ENCODE measurements around the gene RFNG.

The RFNG gene

GRCh38 chr17:82029391-82029790, 22.2 kb downstream of the RFNG start:
- peak in 2 of 51 donors; percentile 14 to 15 for DNase-seq

DNA sequence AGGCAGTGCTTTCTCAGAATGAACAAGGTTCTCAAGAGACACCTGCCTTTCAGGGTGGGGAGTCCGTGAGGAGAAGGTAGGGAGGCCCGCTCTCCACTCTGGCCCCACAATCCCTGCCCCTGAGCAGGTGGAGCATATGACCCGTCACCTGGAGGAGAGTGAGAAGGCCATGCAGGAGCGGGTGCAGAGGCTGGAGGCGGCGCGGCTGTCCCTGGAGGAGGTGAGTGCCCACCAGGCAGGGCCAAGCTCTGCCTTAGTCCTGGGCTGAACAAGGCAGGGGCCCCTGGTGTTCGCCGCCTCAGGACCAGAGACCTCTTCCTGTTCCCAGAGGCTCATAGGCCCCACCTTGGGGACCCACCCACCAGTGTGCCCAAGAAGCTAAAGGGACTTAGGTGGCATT, 22.6 kb downstream of the RFNG start:
- DNase-seq, result no peak

GRCh38 chr17:82028246-82028645, 23.4 kb downstream of the RFNG start:
- no peak for DNase-seq

DNA sequence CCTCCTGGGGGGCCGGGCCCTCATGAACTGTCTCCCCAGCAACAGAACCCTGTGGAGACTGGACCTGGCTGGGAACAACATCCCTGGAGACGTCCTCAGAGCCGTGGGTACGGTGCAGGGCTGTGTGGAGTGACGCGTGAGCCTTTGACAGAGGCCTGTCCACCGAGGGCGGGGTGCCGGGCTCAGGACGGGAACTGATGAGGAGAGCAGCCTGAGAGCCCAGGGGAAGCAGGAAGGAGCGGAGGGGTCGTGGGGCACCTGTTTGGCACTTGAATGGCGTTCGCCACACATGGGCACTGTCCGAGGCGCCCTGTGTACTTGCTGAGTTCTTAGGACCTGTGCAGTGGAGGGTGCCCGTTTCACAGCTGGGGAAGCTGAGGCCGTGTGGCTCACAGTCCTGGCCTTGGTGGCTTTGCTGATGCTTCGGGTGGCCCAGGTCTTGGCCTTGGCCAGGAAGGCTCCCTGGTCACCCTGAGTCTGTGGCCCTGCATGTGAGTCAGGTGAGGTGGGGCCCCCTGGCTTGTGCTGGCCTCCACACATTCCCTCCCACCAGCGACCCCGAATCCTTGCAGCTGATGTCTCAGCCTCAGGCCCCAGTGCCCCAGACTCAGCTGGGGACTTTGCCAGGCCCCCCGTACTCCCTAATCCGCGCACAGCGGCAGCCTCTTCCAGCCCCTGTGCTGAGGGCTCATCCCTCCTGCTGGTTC, 26.1 kb downstream of the RFNG start:
- DNase-seq, result no peak

GRCh38 chr17:82024859-82025258, 26.8 kb downstream of the RFNG start:
- DNase-seq, result no peak

- no peak for DNase-seq
These were observed 28.0 kb downstream of the RFNG start for GRCh38 chr17:82023447-82024241.

GRCh38 chr17:82022981-82023446, 28.6 kb downstream of the RFNG start, which contains the start of gene LRRC45:
TSS of gene LRRC45 (plus strand) at chr17:82023305. CDS start at chr17:82023644, 339 bp downstream.
- peak; percentile 84 to 100 (median 99) for DNase-seq

- DNase-seq, result no peak
These were observed 29.2 kb downstream of the RFNG start, which contains the start of gene CENPX for GRCh38 chr17:82022310-82022980. TSS of gene CENPX (minus strand) at chr17:82022878. CDS start at chr17:82022861, 17 bp downstream.

DNA sequence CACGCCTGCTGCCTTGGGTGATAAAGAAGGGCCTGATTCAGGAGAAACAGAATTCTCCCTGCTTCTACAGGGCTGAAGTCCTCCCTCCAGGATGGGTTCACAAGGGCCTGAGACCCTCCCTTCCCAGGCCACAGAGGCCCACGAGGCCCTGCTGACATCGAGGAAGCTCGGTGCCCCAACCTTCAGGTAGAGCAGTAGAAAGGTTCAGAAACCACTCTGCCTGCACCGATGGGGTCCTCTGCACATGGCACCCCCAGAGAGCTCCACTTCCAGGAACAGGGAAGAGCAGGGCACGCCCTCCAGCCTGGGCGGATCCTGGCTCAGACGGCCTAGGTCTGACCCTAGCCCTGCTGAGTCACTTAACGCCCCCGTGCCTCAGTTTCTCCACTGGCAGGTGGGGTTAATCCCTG, 29.7 kb downstream of the RFNG start:
- no peak for DNase-seq

DNA sequence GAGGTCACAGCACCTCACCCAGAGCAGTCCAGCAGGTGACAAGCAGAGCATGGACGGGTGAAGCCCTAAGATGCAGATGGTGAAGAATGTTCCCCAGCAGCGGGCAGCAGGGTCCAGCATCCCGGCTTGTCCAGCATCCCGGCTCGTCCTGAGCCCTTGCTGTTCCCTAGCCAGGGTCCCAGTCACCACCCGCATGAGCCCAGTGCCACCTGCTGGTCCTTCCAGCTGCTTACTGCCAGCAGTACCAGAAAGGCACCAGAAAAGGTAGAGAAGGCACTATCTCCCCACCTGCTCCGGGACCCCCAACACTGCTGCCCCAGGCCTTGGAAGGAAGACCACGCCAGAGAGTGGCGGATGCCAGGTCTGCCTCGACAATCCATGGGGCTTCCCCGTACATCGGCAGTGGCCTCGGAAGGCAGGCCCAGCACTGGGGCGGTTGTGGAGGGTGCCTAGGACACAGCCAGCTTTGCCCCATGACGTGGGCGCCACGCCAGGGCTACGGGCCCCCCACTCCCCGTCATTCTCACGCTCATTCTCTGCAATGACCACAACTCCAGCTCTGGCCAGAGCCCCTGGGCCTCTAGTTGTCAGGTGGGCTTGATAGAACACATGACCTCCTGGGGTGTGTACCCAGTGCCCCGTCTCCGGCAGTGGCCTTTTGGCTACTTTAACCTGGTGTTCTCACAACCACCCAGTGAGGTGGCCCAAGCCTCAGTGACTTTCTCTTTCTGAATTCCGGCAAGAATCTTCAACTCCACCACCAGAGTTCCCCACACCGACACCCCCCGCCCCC, 30.3 kb downstream of the RFNG start:
- DNase-seq, result peak in 45 of 51 donors; percentile 15 to 87 (median 54)

GRCh38 chr17:82020572-82021106, 31.0 kb downstream of the RFNG start:
- peak in 1 of 51 donors; percentile 26 for DNase-seq

GRCh38 chr17:82019690-82020571, 31.7 kb downstream of the RFNG start:
- peak in 11 of 51 donors; percentile 8 to 54 (median 25) for DNase-seq

DNA sequence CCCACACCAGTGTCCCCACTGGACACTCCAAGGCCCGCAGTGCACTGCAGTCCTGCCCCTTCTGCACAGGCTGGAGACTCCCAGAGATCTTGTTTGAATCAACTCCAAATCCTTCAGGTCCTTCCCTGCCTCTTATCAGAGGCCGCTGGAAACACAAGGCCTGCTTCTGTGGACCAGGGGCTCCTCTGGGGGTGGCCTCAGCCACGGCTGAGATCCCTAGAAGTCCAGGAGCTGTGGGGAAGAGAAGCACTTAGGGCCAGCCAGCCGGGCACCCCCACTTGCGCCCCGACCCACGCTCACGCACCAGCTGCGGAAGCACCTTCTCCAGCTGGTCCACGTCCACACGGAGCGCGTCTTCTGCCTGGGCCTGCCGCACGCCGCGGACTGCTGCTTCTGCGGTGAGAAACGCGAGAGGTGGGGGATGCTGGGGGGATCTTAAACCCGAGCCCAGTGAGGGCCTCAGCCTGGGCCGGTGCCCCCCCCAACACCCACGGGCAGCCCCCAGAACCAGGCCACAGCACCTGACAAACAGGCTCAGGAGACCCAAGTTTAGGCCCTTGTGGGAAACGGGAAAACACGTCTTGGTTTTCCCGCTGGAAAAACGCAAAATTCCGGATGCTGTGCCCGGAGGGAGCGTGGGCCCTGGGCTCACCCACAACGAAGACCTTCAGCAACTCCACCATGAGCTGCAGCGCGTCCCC, 32.5 kb downstream of the RFNG start:
- no peak for DNase-seq

GRCh38 chr17:82018152-82018988, 33.2 kb downstream of the RFNG start:
- DNase-seq, result no peak

- no peak for DNase-seq
These were observed 33.9 kb downstream of the RFNG start for GRCh38 chr17:82017612-82018151.

DNA sequence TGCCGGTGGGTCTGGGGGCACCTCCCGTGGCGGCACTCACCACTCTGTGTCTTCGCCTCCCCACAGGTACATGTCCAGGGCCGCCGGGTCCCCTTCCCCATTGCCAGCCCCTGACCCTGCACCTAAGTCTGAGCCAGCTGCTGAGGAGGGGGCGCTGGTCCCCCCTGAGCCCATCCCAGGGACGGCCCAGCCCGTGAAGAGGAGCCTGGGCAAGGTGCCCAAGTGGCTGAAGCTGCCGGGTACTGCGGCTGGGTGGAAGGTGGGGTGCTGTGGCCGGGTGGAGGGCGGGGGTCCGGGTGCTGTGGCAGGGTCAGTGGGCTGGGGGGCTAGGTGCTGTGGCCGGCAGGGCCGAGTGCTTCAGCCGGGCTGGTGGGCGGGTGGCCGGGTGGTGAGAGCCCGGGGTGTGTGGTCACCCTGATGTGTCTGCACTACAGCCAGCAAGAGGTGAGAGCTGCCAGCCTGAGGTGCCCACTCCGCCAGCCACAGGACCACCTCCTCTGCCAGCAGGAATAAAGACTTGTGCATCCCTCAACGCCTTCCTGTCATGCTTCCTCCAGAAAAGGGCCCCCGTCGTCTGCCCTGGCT, 34.6 kb downstream of the RFNG start:
- DNase-seq, result no peak
